RWPE2 (cell line): ENCODE measurements around the gene NUP62.

Source experiments
- ATAC-seq: fragments of 200-7000 bp; cut with Tn5 transposase; 3 replicates; pipeline ENCODE4 v1.9.1; 2021; ENCODE audit warnings: low read depth
- DNase-seq: peaks from one replicate; pipeline ENCODE4 v3.0.0-alpha.2; 2020; ENCODE audit warnings: low spot score
- H3K27ac ChIP-seq: fragments of 450-650 bp; 2 replicates; pipeline ENCODE4 v1.5.1; 2017; ENCODE audit warnings: mild to moderate bottlenecking; ENCODE audit not compliant: poor library complexity, severe bottlenecking
- H3K27me3 ChIP-seq: fragments of 250-450 bp; sonication (Bioruptor Pico); 2 replicates; pipeline ENCODE4 v1.5.1; 2021; ENCODE audit warnings: mild to moderate bottlenecking, moderate library complexity; ENCODE audit not compliant: insufficient read depth, poor library complexity, severe bottlenecking
- H3K36me3 ChIP-seq: fragments of 250-450 bp; sonication (Bioruptor Pico); 2 replicates; pipeline ENCODE4 v1.5.1; 2020; ENCODE audit warnings: low read depth, mild to moderate bottlenecking, moderate library complexity
- H3K4me1 ChIP-seq: fragments of 250-450 bp; sonication (Bioruptor Pico); 2 replicates; pipeline ENCODE4 v1.5.1; 2021; ENCODE audit warnings: mild to moderate bottlenecking, moderate library complexity; ENCODE audit not compliant: insufficient read depth, poor library complexity, severe bottlenecking
- H3K4me3 ChIP-seq: fragments of 250-450 bp; sonication (Bioruptor Pico); 2 replicates; pipeline ENCODE4 v1.5.1; 2021; ENCODE audit warnings: mild to moderate bottlenecking, moderate library complexity; ENCODE audit not compliant: severe bottlenecking
- H3K9me3 ChIP-seq: fragments of 250-450 bp; sonication (Bioruptor Pico); 2 replicates; pipeline ENCODE4 v1.5.1; 2021; ENCODE audit warnings: mild to moderate bottlenecking, moderate library complexity; ENCODE audit not compliant: severe bottlenecking
- TF ChIP-seq, protein P1 (sequence below): fragments of 450-650 bp; IDR thresholded peaks from one replicate; pipeline ENCODE4 v1.5.1; 2017; ENCODE audit warnings: mild to moderate bottlenecking, moderate library complexity; ENCODE audit not compliant: poor library complexity, severe bottlenecking

Gene NUP62

DNA sequence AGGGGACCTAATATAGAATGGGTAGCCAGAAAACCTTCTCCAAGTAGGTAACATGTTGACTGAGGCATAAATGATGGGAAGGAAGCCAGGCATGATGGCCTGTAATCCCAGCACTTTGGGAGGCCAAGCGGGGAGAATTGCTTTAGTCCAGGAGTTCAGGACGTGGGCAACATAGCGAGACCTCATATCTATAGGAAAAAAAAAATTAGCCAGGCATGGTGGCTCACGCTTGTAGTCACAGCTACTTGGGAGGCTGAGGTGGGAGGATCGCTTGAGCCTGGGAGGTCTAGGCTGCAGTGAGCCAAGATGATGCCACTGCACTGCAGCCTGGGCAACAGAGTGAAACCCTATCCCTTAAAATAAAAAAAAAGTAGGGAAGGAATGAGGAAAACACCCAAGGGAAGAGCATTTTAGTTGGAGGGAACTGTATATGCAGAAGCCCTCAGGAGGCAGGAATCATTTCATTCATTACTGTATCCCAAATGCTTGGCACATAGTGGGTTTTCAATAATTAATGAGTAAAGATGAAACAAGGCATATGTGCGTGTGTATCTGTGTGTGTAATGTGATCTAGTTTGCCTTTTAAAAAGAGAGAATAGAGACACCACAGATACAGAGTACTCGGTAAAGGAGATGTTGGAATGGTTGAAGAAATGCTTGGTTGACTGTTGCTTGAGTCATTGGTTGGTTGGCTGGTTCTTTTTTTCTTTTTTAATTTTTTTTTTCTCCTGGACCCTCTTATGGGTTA is 2.2 kb upstream of the NUP62 start:
- Histone ChIP-seq H3K36me3 (peaks cover 25% of the 10 kb centered on the region), H3K4me1 (peaks cover 11% of the 10 kb centered on the region), H3K27ac (peak overlapping the region; percentile 78), H3K4me3 (no peak overlapping the region), H3K9me3 (no peaks in the 10 kb centered on the region), H3K27me3 (no peaks in the 10 kb centered on the region)
- TF ChIP-seq, protein P1, sequence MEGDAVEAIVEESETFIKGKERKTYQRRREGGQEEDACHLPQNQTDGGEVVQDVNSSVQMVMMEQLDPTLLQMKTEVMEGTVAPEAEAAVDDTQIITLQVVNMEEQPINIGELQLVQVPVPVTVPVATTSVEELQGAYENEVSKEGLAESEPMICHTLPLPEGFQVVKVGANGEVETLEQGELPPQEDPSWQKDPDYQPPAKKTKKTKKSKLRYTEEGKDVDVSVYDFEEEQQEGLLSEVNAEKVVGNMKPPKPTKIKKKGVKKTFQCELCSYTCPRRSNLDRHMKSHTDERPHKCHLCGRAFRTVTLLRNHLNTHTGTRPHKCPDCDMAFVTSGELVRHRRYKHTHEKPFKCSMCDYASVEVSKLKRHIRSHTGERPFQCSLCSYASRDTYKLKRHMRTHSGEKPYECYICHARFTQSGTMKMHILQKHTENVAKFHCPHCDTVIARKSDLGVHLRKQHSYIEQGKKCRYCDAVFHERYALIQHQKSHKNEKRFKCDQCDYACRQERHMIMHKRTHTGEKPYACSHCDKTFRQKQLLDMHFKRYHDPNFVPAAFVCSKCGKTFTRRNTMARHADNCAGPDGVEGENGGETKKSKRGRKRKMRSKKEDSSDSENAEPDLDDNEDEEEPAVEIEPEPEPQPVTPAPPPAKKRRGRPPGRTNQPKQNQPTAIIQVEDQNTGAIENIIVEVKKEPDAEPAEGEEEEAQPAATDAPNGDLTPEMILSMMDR: no peak
- DNase-seq: no peak
- ATAC-seq: no peak

DNA sequence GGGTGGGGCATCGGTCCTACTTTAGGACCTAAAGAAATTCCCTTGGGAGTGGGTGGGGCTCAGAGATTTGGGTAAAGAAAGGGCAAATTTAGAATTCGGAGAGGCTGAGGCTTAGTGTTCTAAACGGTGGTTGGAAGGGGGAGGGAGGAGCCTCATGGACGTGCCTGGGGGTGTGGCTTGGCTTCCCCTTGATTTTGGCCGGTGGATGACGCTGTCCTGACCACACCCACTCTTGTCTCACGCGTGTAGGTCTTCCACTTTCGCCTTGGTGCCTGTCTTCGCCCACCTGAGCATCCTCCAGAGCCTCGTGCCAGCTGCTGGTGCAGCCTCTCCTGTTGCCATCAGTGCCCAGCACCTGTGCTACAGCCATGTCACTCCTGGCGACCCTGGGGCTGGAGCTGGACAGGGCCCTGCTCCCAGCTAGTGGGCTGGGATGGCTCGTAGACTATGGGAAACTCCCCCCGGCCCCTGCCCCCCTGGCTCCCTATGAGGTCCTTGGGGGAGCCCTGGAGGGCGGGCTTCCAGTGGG is 1.2 kb upstream of the NUP62 start:
- Histone ChIP-seq H3K36me3 (peaks cover 35% of the 10 kb centered on the region), H3K4me3 (no peak overlapping the region), H3K9me3 (no peaks in the 10 kb centered on the region), H3K27ac (peak overlapping the region; percentile 78), H3K4me1 (peaks cover 11% of the 10 kb centered on the region), H3K27me3 (no peaks in the 10 kb centered on the region)
- no peak for DNase-seq
- no peak for ATAC-seq
- TF ChIP-seq, protein P1: no peak

DNA sequence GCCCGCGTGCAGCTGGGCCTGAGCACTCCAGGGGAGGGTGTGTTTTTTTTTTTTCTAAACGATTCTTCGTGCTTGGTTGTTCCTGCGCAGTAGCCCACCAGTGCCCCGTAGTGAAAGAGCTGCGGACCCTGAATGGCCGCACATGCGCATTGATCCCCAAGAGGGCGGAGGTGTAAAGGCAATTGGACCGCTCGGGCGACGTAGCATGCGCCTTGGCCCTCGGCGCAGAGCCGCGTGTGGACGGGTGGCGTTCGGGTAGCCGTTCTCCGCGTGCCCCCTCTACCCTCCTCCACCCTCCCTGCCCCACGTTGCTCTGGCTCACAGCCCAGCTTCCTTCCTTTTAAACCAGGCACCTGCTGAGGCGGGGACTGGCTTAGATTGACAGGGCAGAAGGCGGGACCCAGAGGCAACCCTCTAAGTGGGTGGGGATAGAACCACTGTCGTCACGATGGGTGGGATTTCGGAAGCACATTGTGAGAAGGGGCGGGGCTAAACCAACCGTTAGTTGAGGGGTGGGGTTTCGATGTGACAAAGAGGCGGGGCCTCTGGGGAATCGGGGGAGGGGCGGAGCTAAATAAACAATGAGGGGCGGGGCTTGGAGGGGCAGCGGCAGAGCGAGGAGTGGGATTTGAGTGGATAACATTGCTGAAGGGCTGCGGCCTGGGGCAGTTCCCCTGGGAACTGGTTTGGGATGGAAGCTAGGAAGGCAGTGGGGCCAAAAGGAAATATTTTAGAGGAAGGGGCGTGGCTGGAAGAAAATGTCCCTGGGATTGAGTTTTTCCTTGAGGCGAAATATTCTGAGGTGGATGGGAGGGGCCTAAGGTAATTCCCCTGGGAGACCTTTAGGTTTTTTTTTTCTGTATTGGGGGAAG is 543 bp upstream of the NUP62 start:
- H3K4me3 ChIP-seq: peak overlapping the region; percentile 70
- peak; percentile 93 for DNase-seq
- peak; percentile 67 for ATAC-seq
- H3K9me3 ChIP-seq: no peaks in the 10 kb centered on the region
- peak overlapping the region; percentile 78 for H3K27ac ChIP-seq
- TF ChIP-seq, protein P1: no peak
- H3K36me3 ChIP-seq: peaks cover 42% of the 10 kb centered on the region
- peaks cover 11% of the 10 kb centered on the region for H3K4me1 ChIP-seq
- H3K27me3 ChIP-seq: no peaks in the 10 kb centered on the region

DNA sequence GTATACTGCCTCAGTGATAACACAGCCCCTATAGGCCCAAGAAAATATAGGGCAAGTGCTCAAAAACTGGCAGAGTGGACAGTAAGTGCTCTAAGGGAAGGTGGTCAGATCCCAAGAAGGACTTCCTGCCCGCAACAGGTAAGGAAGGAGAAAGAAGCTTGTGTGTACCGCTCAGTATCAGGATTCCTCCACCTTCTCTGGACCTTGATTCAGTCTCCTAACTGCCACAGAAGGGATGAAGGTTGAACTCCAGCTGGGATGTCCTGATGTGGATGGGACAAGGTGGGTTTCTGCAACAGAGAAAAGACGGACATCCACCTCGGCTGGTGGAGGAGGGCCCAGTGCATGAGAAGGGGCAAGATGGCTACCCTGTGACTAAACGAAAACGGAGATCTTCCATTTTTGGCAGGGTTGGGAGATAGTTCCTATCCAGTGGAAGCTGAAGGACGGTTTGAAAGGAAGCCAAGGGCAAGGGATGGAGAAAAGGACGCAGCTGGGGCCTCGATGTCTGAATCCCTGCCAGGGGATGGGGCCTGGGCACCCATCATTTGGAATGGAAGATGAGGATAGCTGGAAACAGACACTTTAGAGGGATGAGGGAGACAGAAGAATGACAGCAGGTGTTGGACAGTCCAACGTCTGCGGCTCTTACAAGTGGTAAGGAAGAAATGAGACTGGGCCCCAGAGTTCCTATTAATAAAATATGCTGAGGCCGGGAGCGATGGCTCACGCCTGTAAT is 1.6 kb downstream of the NUP62 start:
- TF ChIP-seq, protein P1: no peak
- Histone ChIP-seq H3K36me3 (peaks cover 62% of the 10 kb centered on the region), H3K27me3 (no peaks in the 10 kb centered on the region), H3K9me3 (no peaks in the 10 kb centered on the region), H3K4me1 (peaks cover 11% of the 10 kb centered on the region), H3K27ac (peak overlapping the region; percentile 78), H3K4me3 (peak overlapping the region; percentile 70)
- ATAC-seq (no peak), DNase-seq (no peak)
